HepG2 (cell line): Measurements from ENCODE around the gene SRF. TPM values are rescaled to one million over a fixed set of nuclear protein-coding genes. Genes with fewer than 3 reads are reported as not detected.

Experiments used
- AGO1 ChIP-seq: fragments of 200-400 bp; formaldehyde crosslinking; IDR thresholded peaks from 2 replicates; pipeline ENCODE4 v1.6.1; 2017; ENCODE audit warnings: mild to moderate bottlenecking, low read depth, low read length, moderate library complexity; ENCODE audit not compliant: poor library complexity, severe bottlenecking
- CEBPB ChIP-seq: IDR thresholded peaks from 2 replicates; pipeline ENCODE4 v1.6.1; 2011; ENCODE audit warnings: low read depth, low read length, improper control_type of control experiment, borderline replicate concordance
- ELF1 ChIP-seq: sonication (generic); formaldehyde crosslinking; IDR thresholded peaks from 2 replicates; pipeline ENCODE4 v1.4.0; 2020; ENCODE audit warnings: missing genetic modification reagents
- ESRRA ChIP-seq: sonication (generic); formaldehyde crosslinking; IDR thresholded peaks from 2 replicates; pipeline ENCODE4 v1.5.1; 2020; ENCODE audit warnings: mild to moderate bottlenecking, low read depth, missing genetic modification reagents
- ISX ChIP-seq: sonication (generic); formaldehyde crosslinking; conservative IDR thresholded peaks from 2 replicates; pipeline ENCODE4 v1.5.0; 2020; ENCODE audit warnings: missing genetic modification reagents
- MIXL1 ChIP-seq: IDR thresholded peaks from 2 replicates; pipeline ENCODE4 v1.6.1; 2016
- STAG1 ChIP-seq: sonication (generic); formaldehyde crosslinking; IDR thresholded peaks from 2 replicates; pipeline ENCODE4 v1.4.0; 2020; ENCODE audit warnings: missing genetic modification reagents
- ZNF260 ChIP-seq: sonication (generic); formaldehyde crosslinking; IDR thresholded peaks from 2 replicates; pipeline ENCODE4 v1.4.0; 2020; ENCODE audit warnings: missing genetic modification reagents, low read depth, mild to moderate bottlenecking, borderline replicate concordance
- ZNF276 ChIP-seq: sonication (generic); formaldehyde crosslinking; IDR thresholded peaks from 2 replicates; pipeline ENCODE4 v1.4.0; 2020; ENCODE audit warnings: mild to moderate bottlenecking, low read depth, missing genetic modification reagents
- ZNF329 ChIP-seq: sonication (generic); formaldehyde crosslinking; IDR thresholded peaks from 2 replicates; pipeline ENCODE4 v1.9.0; 2021; ENCODE audit warnings: low read depth, mild to moderate bottlenecking, missing genetic modification reagents
- ZNF33B ChIP-seq: sonication (generic); formaldehyde crosslinking; IDR thresholded peaks from 2 replicates; pipeline ENCODE4 v1.5.1; 2020; ENCODE audit warnings: mild to moderate bottlenecking, missing genetic modification reagents
- ZNF724P ChIP-seq: sonication (generic); formaldehyde crosslinking; IDR thresholded peaks from 2 replicates; pipeline ENCODE4 v1.8.0; 2022; ENCODE audit warnings: missing genetic modification reagents, borderline replicate concordance
- polyA plus RNA-seq, 8 experiments: library from polyadenylated mRNA; depleted of rRNA in 3 of 8; stranded (reverse) in 7 of 8; unstranded in 1 of 8; fragments of >200 nt; fragmentation: Illumina TruSeq in 4 of 8; extraction: Trizol in 4 of 8; gene quantifications; 2 replicates each; pipeline versions ENCODE4 v1.2.1 to v1.2.3, GENCODE V29; 2011 to 2016; ENCODE audit warnings: low read depth in 4 of 8, missing spikeins in 1 of 8, mixed read lengths in 1 of 8; ENCODE audit not compliant: insufficient read depth in 1 of 8
- total RNA-seq, 5 experiments: library from RNA; depleted of rRNA; stranded (reverse); fragments of >200 nt; fragmentation: Illumina TruSeq; extraction: Trizol; gene quantifications; 2 replicates each; pipeline ENCODE4 v1.2.3, GENCODE V29; 2016; ENCODE audit warnings: low read depth in 1 of 5
- TF ChIP-seq, protein P1 (sequence below): conservative IDR thresholded peaks from 2 replicates; pipeline ENCODE4 v1.6.1; 2018; ENCODE audit warnings: missing genetic modification reagents
- TF ChIP-seq, protein P2 (sequence below): sonication (generic); formaldehyde crosslinking; IDR thresholded peaks from one replicate; pipeline ENCODE4 v1.5.1; 2020; ENCODE audit warnings: mild to moderate bottlenecking, missing genetic modification reagents; ENCODE audit errors: not compliant biosample characterization
- TF ChIP-seq, protein P3 (sequence below): sonication (generic); formaldehyde crosslinking; IDR thresholded peaks from 2 replicates; pipeline ENCODE4 v1.8.1; 2023; ENCODE audit warnings: mild to moderate bottlenecking, moderate library complexity, missing genetic modification reagents

SRF gene
- total and polyA plus RNA-seq, 2 of the 13 experiments (the other 11 are each of a cell fraction or from before 2014, with no cell fraction given) = 25.5 to 44.1 TPM

GRCh38 chr6:43143235-43144128 lies 27.6 kb upstream of the SRF start (continued):
- TF ChIP-seq, protein P1, sequence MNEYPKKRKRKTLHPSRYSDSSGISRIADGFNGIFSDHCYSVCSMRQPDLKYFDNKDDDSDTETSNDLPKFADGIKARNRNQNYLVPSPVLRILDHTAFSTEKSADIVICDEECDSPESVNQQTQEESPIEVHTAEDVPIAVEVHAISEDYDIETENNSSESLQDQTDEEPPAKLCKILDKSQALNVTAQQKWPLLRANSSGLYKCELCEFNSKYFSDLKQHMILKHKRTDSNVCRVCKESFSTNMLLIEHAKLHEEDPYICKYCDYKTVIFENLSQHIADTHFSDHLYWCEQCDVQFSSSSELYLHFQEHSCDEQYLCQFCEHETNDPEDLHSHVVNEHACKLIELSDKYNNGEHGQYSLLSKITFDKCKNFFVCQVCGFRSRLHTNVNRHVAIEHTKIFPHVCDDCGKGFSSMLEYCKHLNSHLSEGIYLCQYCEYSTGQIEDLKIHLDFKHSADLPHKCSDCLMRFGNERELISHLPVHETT = no peak
- TF ChIP-seq, protein P2, sequence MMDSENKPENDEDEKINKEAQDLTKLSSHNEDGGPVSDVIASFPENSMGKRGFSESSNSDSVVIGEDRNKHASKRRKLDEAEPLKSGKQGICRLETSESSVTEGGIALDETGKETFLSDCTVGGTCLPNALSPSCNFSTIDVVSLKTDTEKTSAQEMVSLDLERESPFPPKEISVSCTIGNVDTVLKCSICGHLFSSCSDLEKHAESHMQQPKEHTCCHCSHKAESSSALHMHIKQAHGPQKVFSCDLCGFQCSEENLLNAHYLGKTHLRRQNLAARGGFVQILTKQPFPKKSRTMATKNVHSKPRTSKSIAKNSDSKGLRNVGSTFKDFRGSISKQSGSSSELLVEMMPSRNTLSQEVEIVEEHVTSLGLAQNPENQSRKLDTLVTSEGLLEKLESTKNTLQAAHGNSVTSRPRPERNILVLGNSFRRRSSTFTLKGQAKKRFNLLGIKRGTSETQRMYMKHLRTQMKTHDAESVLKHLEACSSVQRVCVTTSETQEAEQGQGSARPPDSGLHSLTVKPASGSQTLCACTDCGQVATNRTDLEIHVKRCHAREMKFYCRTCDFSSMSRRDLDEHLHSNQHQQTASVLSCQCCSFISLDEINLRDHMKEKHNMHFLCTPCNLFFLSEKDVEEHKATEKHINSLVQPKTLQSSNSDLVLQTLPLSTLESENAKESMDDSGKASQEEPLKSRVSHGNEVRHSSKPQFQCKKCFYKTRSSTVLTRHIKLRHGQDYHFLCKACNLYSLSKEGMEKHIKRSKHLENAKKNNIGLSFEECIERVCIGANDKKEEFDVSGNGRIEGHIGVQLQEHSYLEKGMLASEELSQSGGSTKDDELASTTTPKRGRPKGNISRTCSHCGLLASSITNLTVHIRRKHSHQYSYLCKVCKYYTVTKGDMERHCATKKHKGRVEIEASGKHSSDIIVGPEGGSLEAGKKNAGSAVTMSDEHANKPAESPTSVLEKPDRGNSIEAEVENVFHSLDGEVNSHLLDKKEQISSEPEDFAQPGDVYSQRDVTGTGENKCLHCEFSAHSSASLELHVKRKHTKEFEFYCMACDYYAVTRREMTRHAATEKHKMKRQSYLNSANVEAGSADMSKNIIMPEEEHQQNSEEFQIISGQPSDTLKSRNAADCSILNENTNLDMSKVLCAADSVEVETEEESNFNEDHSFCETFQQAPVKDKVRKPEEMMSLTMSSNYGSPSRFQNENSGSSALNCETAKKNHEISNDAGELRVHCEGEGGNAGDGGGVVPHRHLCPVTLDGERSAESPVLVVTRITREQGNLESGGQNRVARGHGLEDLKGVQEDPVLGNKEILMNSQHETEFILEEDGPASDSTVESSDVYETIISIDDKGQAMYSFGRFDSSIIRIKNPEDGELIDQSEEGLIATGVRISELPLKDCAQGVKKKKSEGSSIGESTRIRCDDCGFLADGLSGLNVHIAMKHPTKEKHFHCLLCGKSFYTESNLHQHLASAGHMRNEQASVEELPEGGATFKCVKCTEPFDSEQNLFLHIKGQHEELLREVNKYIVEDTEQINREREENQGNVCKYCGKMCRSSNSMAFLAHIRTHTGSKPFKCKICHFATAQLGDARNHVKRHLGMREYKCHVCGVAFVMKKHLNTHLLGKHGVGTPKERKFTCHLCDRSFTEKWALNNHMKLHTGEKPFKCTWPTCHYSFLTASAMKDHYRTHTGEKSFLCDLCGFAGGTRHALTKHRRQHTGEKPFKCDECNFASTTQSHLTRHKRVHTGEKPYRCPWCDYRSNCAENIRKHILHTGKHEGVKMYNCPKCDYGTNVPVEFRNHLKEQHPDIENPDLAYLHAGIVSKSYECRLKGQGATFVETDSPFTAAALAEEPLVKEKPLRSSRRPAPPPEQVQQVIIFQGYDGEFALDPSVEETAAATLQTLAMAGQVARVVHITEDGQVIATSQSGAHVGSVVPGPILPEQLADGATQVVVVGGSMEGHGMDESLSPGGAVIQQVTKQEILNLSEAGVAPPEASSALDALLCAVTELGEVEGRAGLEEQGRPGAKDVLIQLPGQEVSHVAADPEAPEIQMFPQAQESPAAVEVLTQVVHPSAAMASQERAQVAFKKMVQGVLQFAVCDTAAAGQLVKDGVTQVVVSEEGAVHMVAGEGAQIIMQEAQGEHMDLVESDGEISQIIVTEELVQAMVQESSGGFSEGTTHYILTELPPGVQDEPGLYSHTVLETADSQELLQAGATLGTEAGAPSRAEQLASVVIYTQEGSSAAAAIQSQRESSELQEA = no peak
- TF ChIP-seq ZNF33B (CRISPR knock-in tag) (no peak), ELF1 (CRISPR knock-in tag) (peak; percentile 56; the same call in 1 of the 2 replicates), ZNF260 (CRISPR knock-in tag) (no peak), ISX (CRISPR knock-in tag) (no peak), MIXL1 (CRISPR knock-in tag) (peak; percentile 52; the same call in 1 of the 2 replicates), ZNF329 (CRISPR knock-in tag) (no peak; the same call in 1 of the 2 replicates), ZNF276 (CRISPR knock-in tag) (peak; percentile 58; the same call in 1 of the 2 replicates), ZNF724P (CRISPR knock-in tag) (peak; percentile 54), CEBPB (no peak), AGO1 (peak; percentile 65), ESRRA (CRISPR knock-in tag) (0 out of 2 replicates have a peak, but pooled peaks have one; percentile 31), STAG1 (CRISPR knock-in tag) (peak; percentile 100)
- TF ChIP-seq, protein P3, sequence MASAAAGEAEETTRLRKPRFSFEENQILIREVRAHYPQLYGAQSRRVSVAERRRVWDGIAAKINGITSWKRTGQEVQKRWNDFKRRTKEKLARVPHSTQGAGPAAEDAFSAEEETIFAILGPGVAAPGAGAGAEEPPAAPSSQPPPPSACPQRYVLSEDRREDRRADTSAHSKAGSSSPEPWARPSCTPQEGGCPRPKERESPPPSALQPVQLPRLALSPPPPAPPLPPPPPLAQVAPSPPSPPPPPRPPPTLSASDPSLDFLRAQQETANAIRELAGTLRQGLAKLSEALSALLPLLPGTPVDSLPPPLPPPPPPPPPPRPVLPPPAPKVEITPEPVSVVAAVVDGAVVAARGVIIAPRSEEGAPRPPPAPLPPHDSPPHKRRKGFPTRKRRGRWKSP (CRISPR knock-in tag) = no peak
